HCT116 (cell line): ENCODE measurements around the gene SCFD2. TPM values are rescaled to one million over a fixed set of nuclear protein-coding genes. Genes with fewer than 3 reads are reported as not detected.

ENCODE experiments used
- CEBPB ChIP-seq: IDR thresholded peaks from 2 replicates; pipeline ENCODE4 v1.6.1; 2012; ENCODE audit warnings: low read depth
- EGR1 ChIP-seq: IDR thresholded peaks from 2 replicates; pipeline ENCODE4 v1.6.1; 2012; ENCODE audit warnings: low read depth
- ELF1 ChIP-seq: IDR thresholded peaks from 2 replicates; pipeline ENCODE4 v1.6.1; 2012; ENCODE audit warnings: low read depth, borderline replicate concordance
- EZH2phosphoT487 ChIP-seq: fragments of 200-600 bp; IDR thresholded peaks from 2 replicates; pipeline ENCODE4 v1.6.1; 2018; ENCODE audit warnings: antibody characterized with exemption, borderline replicate concordance
- JUND ChIP-seq: IDR thresholded peaks from 2 replicates; pipeline ENCODE4 v1.6.1; 2012
- POLR2A ChIP-seq: IDR thresholded peaks from 2 replicates; pipeline ENCODE4 v1.7.0; 2011; ENCODE audit warnings: borderline replicate concordance; ENCODE audit not compliant: insufficient read depth, insufficient read length; ENCODE audit errors: extremely low read depth
- POLR2AphosphoS5 ChIP-seq: IDR thresholded peaks from 2 replicates; pipeline ENCODE4 v1.6.1; 2011; ENCODE audit warnings: mild to moderate bottlenecking, low read depth, low read length, moderate library complexity
- SIN3A ChIP-seq: IDR thresholded peaks from 2 replicates; pipeline ENCODE4 v1.6.1; 2012; ENCODE audit warnings: low read depth
- TCF7L2 ChIP-seq: IDR thresholded peaks from 2 replicates; pipeline ENCODE4 v1.7.0; 2011; ENCODE audit warnings: borderline replicate concordance, inconsistent platforms; ENCODE audit not compliant: insufficient read depth, insufficient read length; ENCODE audit errors: extremely low read depth
- YY1 ChIP-seq: IDR thresholded peaks from 2 replicates; pipeline ENCODE4 v1.6.1; 2011; ENCODE audit warnings: low read length, low read depth, moderate library complexity, mild to moderate bottlenecking; ENCODE audit not compliant: insufficient replicate concordance; ENCODE audit errors: extremely low read depth
- ZFX ChIP-seq: fragments of 450-650 bp; IDR thresholded peaks from 2 replicates; pipeline ENCODE4 v1.6.1; 2017
- total RNA-seq: library from RNA; stranded (reverse); gene quantifications from one replicate; pipeline ENCODE4 v1.2.1, GENCODE V29; 2021; ENCODE audit not compliant: unreplicated experiment
- TF ChIP-seq, protein P1 (sequence below), 3 experiments: fragments of 200-600 bp in 1 of 3; sonication (generic) in 1 of 3; IDR thresholded peaks in 2 of 3; conservative IDR thresholded peaks in 1 of 3; 2 replicates each; pipeline ENCODE4 v1.5.1; 2012 to 2017; ENCODE audit warnings: low read depth in 2 of 3, low read length in 2 of 3, antibody characterized with exemption in 1 of 3, borderline replicate concordance in 1 of 3, control low read depth in 1 of 3, mild to moderate bottlenecking in 1 of 3, mixed read lengths in 1 of 3, mixed run types in 1 of 3, moderate library complexity in 1 of 3; ENCODE audit not compliant: insufficient read depth in 1 of 3
- TF ChIP-seq, protein P2 (sequence below): IDR thresholded peaks from 2 replicates; pipeline ENCODE4 v1.6.1; 2011; ENCODE audit warnings: mild to moderate bottlenecking, low read length, moderate library complexity; ENCODE audit not compliant: insufficient replicate concordance; ENCODE audit errors: extremely low read depth

SCFD2 gene
- total RNA-seq, 1 experiment from 2014 or later, result 13.6 TPM

DNA sequence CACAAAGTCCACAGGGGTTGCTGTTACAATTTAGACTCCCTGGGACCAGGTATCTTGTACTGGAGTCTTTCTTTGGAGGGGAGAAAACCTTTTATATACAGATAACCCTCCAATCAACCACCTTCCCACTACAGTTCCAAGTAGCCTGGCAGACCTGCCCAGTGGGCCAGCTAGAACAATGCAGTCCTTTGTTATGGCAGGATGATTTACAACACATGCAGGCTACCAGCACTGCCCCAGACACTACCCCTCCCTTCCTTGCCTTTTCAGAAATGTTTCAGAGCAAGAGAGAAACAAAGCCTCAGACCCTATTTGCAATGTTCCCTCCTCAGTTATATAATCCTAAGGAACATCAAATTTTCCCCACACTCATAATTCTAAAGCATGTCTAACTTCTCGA is 492.7 kb downstream of the SCFD2 start (continued):
- TF ChIP-seq, protein P1, sequence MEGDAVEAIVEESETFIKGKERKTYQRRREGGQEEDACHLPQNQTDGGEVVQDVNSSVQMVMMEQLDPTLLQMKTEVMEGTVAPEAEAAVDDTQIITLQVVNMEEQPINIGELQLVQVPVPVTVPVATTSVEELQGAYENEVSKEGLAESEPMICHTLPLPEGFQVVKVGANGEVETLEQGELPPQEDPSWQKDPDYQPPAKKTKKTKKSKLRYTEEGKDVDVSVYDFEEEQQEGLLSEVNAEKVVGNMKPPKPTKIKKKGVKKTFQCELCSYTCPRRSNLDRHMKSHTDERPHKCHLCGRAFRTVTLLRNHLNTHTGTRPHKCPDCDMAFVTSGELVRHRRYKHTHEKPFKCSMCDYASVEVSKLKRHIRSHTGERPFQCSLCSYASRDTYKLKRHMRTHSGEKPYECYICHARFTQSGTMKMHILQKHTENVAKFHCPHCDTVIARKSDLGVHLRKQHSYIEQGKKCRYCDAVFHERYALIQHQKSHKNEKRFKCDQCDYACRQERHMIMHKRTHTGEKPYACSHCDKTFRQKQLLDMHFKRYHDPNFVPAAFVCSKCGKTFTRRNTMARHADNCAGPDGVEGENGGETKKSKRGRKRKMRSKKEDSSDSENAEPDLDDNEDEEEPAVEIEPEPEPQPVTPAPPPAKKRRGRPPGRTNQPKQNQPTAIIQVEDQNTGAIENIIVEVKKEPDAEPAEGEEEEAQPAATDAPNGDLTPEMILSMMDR (IDR thresholded peaks at IDR 0.05 in 2 of 3, conservative IDR thresholded peaks at IDR 0.05 in 1 of 3; ENCODE audit: borderline replicate concordance in 1 of 3, insufficient read depth in 1 of 3, low read depth in 2 of 3, low read length in 2 of 3), result no peak
- TF ChIP-seq ZFX (no peak), POLR2AphosphoS5 (no peak), EZH2phosphoT487 (no peak), YY1 (no peak), TCF7L2 (no peak), JUND (no peak), SIN3A (no peak), ELF1 (no peak), EGR1 (no peak), POLR2A (no peak), CEBPB (no peak)
- TF ChIP-seq, protein P2, sequence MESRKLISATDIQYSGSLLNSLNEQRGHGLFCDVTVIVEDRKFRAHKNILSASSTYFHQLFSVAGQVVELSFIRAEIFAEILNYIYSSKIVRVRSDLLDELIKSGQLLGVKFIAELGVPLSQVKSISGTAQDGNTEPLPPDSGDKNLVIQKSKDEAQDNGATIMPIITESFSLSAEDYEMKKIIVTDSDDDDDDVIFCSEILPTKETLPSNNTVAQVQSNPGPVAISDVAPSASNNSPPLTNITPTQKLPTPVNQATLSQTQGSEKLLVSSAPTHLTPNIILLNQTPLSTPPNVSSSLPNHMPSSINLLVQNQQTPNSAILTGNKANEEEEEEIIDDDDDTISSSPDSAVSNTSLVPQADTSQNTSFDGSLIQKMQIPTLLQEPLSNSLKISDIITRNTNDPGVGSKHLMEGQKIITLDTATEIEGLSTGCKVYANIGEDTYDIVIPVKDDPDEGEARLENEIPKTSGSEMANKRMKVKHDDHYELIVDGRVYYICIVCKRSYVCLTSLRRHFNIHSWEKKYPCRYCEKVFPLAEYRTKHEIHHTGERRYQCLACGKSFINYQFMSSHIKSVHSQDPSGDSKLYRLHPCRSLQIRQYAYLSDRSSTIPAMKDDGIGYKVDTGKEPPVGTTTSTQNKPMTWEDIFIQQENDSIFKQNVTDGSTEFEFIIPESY, result no peak
